GM23338 (cell line): Measurements from ENCODE around the gene PIR. TPM values are rescaled to one million over a fixed set of nuclear protein-coding genes. Genes with fewer than 3 reads are reported as not detected.

ENCODE experiments used
- ATAC-seq: fragments of 200-7000 bp; cut with Tn5 transposase; 3 replicates; pipeline ENCODE4 v1.9.1; 2020
- DNase-seq: peaks from one replicate; pipeline ENCODE4 v3.0.0-alpha.2; 2015; ENCODE audit warnings: low spot score
- H2AFZ ChIP-seq: fragments of 200-600 bp; sonication (generic); 2 replicates; pipeline ENCODE4 v1.8.0; 2016; ENCODE audit warnings: antibody characterized with exemption, mild to moderate bottlenecking, moderate library complexity
- H3F3A ChIP-seq: fragments of 200-600 bp; sonication (generic); replicated peaks from 2 replicates; pipeline ENCODE4 v1.8.0; 2017; ENCODE audit warnings: antibody characterized with exemption, mixed run types, low read depth
- H3K27ac ChIP-seq: fragments of 200-600 bp; sonication (generic); 2 replicates; pipeline ENCODE4 v1.6.1; 2016; ENCODE audit warnings: low read depth
- H3K27me3 ChIP-seq: fragments of 200-600 bp; sonication (generic); 2 replicates; pipeline ENCODE4 v1.8.0; 2016; ENCODE audit warnings: mild to moderate bottlenecking, mixed run types, moderate library complexity; ENCODE audit not compliant: insufficient read depth
- H3K36me3 ChIP-seq: fragments of 200-600 bp; sonication (generic); 2 replicates; pipeline ENCODE4 v1.8.0; 2016; ENCODE audit warnings: mild to moderate bottlenecking; ENCODE audit not compliant: insufficient read depth
- H3K4me1 ChIP-seq: fragments of 200-600 bp; sonication (generic); 2 replicates; pipeline ENCODE4 v1.8.0; 2016; ENCODE audit warnings: mild to moderate bottlenecking, moderate library complexity; ENCODE audit not compliant: insufficient read depth
- H3K4me2 ChIP-seq: fragments of 200-600 bp; sonication (generic); 2 replicates; pipeline ENCODE4 v1.7.1; 2017; ENCODE audit warnings: mixed run types
- H3K4me3 ChIP-seq: fragments of 200-600 bp; sonication (generic); 2 replicates; pipeline ENCODE4 v1.6.1; 2016; ENCODE audit warnings: mixed run types
- H3K79me2 ChIP-seq: fragments of 200-600 bp; sonication (generic); replicated peaks from 2 replicates; pipeline ENCODE4 v1.8.0; 2017; ENCODE audit warnings: mild to moderate bottlenecking; ENCODE audit not compliant: insufficient read depth
- H3K9me2 ChIP-seq: fragments of 200-600 bp; sonication (generic); 2 replicates; pipeline ENCODE4 v1.8.0; 2017; ENCODE audit not compliant: insufficient read depth
- H4K20me1 ChIP-seq: fragments of 200-600 bp; sonication (generic); replicated peaks from 2 replicates; pipeline ENCODE4 v1.8.0; 2017; ENCODE audit warnings: mild to moderate bottlenecking; ENCODE audit not compliant: insufficient read depth
- H3K27ac Mint-ChIP-seq: 2 replicates; pipeline ENCODE4 v1.8.0; 2020; ENCODE audit warnings: inconsistent platforms, mild to moderate bottlenecking, moderate library complexity, mixed read lengths
- H3K27me3 Mint-ChIP-seq: 3 replicates; pipeline ENCODE4 v1.8.0; 2022; ENCODE audit warnings: low read depth, mild to moderate bottlenecking, moderate library complexity, mixed read lengths, inconsistent platforms; ENCODE audit not compliant: insufficient read depth, poor library complexity
- H3K36me3 Mint-ChIP-seq: 3 replicates; pipeline ENCODE4 v1.8.0; 2021; ENCODE audit warnings: low read depth, mild to moderate bottlenecking, inconsistent platforms, moderate library complexity, mixed read lengths
- H3K4me1 Mint-ChIP-seq: 3 replicates; pipeline ENCODE4 v1.8.0; 2020; ENCODE audit warnings: mild to moderate bottlenecking, inconsistent platforms, mixed read lengths
- H3K4me3 Mint-ChIP-seq: 3 replicates; pipeline ENCODE4 v1.8.0; 2021; ENCODE audit warnings: moderate library complexity, mild to moderate bottlenecking, inconsistent platforms, mixed read lengths
- H3K9me3 Mint-ChIP-seq: 3 replicates; pipeline ENCODE4 v1.8.0; 2020; ENCODE audit warnings: moderate library complexity, mild to moderate bottlenecking, inconsistent platforms, mixed read lengths
- CREB1 ChIP-seq: fragments of 250-450 bp; sonication (Bioruptor Pico); IDR thresholded peaks from 2 replicates; pipeline ENCODE4 v1.5.0; 2020; ENCODE audit warnings: low read depth, mild to moderate bottlenecking, moderate library complexity
- EZH2 ChIP-seq: fragments of 200-600 bp; sonication (generic); IDR thresholded peaks from one replicate; pipeline ENCODE4 v1.8.0; 2017; ENCODE audit warnings: antibody characterized with exemption, mild to moderate bottlenecking, low read depth; ENCODE audit not compliant: unreplicated experiment
- EZH2phosphoT487 ChIP-seq: fragments of 200-600 bp; sonication (generic); IDR thresholded peaks from one replicate; pipeline ENCODE4 v1.8.1; 2018; ENCODE audit warnings: antibody characterized with exemption; ENCODE audit not compliant: unreplicated experiment
- POLR2AphosphoS5 ChIP-seq: IDR thresholded peaks from 2 replicates; pipeline ENCODE4 v1.6.1; 2016; ENCODE audit warnings: antibody characterized with exemption, low read depth
- STAT1 ChIP-seq: IDR thresholded peaks from one replicate; pipeline ENCODE4 v1.6.1; 2016; ENCODE audit warnings: antibody characterized with exemption; ENCODE audit not compliant: unreplicated experiment
- ZNF114 ChIP-seq: fragments of 250-450 bp; sonication (Bioruptor Pico); IDR thresholded peaks from 2 replicates; pipeline ENCODE4 v1.5.0; 2020; ENCODE audit warnings: mild to moderate bottlenecking, moderate library complexity
- polyA plus RNA-seq: library from polyadenylated mRNA; unstranded; fragments of >200 nt; fragmentation: Nextera tagmentation; extraction: Ambion mirVana; gene quantifications from 2 replicates; pipeline ENCODE4 v1.2.1, GENCODE V29; 2016
- total RNA-seq: library from RNA; depleted of rRNA; stranded (reverse); fragments of >200 nt; shearing (Covaris generic); gene quantifications from 2 replicates; pipeline ENCODE4 v1.2.3, GENCODE V29; 2014
- TF ChIP-seq, protein P1 (sequence below), 2 experiments: fragments of 200-600 bp in 1 of 2; sonication (generic) in 1 of 2; conservative IDR thresholded peaks; 2 replicates each; pipeline versions ENCODE4 v1.5.1 to v1.6.1; 2016 to 2017; ENCODE audit warnings: antibody characterized with exemption in 2 of 2, low read depth in 2 of 2, mild to moderate bottlenecking in 2 of 2, moderate library complexity in 1 of 2
- TF ChIP-seq, protein P2 (sequence below): IDR thresholded peaks from one replicate; pipeline ENCODE4 v1.6.1; 2018; ENCODE audit warnings: antibody characterized with exemption; ENCODE audit not compliant: unreplicated experiment
- TF ChIP-seq, protein P3 (sequence below): IDR thresholded peaks from 2 replicates; pipeline ENCODE4 v1.6.1; 2016; ENCODE audit warnings: antibody characterized with exemption
- TF ChIP-seq, protein P4 (sequence below): fragments of 250-450 bp; sonication (Bioruptor Pico); IDR thresholded peaks from 2 replicates; pipeline ENCODE4 v1.5.0; 2020; ENCODE audit warnings: mild to moderate bottlenecking, moderate library complexity

PIR gene
- total and polyA plus RNA-seq, 2 experiments from 2014 or later, result 13.1 to 25.2 TPM

- TF ChIP-seq, protein P1, sequence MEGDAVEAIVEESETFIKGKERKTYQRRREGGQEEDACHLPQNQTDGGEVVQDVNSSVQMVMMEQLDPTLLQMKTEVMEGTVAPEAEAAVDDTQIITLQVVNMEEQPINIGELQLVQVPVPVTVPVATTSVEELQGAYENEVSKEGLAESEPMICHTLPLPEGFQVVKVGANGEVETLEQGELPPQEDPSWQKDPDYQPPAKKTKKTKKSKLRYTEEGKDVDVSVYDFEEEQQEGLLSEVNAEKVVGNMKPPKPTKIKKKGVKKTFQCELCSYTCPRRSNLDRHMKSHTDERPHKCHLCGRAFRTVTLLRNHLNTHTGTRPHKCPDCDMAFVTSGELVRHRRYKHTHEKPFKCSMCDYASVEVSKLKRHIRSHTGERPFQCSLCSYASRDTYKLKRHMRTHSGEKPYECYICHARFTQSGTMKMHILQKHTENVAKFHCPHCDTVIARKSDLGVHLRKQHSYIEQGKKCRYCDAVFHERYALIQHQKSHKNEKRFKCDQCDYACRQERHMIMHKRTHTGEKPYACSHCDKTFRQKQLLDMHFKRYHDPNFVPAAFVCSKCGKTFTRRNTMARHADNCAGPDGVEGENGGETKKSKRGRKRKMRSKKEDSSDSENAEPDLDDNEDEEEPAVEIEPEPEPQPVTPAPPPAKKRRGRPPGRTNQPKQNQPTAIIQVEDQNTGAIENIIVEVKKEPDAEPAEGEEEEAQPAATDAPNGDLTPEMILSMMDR (conservative IDR thresholded peaks at IDR 0.05; ENCODE audit: low read depth in 2 of 2), result no peak
- TF ChIP-seq POLR2AphosphoS5 (no peak), EZH2phosphoT487 (no peak)
- TF ChIP-seq, protein P2, sequence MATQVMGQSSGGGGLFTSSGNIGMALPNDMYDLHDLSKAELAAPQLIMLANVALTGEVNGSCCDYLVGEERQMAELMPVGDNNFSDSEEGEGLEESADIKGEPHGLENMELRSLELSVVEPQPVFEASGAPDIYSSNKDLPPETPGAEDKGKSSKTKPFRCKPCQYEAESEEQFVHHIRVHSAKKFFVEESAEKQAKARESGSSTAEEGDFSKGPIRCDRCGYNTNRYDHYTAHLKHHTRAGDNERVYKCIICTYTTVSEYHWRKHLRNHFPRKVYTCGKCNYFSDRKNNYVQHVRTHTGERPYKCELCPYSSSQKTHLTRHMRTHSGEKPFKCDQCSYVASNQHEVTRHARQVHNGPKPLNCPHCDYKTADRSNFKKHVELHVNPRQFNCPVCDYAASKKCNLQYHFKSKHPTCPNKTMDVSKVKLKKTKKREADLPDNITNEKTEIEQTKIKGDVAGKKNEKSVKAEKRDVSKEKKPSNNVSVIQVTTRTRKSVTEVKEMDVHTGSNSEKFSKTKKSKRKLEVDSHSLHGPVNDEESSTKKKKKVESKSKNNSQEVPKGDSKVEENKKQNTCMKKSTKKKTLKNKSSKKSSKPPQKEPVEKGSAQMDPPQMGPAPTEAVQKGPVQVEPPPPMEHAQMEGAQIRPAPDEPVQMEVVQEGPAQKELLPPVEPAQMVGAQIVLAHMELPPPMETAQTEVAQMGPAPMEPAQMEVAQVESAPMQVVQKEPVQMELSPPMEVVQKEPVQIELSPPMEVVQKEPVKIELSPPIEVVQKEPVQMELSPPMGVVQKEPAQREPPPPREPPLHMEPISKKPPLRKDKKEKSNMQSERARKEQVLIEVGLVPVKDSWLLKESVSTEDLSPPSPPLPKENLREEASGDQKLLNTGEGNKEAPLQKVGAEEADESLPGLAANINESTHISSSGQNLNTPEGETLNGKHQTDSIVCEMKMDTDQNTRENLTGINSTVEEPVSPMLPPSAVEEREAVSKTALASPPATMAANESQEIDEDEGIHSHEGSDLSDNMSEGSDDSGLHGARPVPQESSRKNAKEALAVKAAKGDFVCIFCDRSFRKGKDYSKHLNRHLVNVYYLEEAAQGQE, result no peak
Observed at GRCh38 chrX:15524417-15524816, 31.3 kb upstream of the PIR start (continued).

DNA sequence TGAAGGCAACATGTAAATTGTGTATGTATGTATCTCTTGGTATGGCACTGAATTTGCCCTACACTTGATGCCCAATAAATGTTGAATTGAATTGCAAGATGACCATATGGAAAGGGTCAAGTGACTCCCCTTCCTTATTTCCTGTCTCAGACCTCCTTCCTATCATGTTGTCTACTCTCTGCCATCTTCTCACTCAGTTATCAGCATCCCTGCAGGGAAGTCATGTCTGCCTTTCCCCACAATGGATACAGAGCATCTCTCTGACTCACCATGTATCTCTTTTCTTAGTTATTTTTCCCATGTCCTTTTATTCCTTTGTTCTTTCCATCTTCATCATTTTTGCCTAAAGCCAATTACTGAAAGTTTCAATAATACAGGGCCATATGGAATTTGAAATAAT, 30.0 kb upstream of the PIR start:
- H3K9me3 Mint-ChIP-seq, result no peaks in the 10 kb centered on the region
- no peak overlapping the region for H3K27ac ChIP-seq
- no peak overlapping the region for H3K4me2 ChIP-seq
- no peak overlapping the region for H3K27ac Mint-ChIP-seq
- H3K79me2 ChIP-seq, result no peaks in the 10 kb centered on the region
- no peak overlapping the region for H3K4me3 ChIP-seq
- DNase-seq, result no peak
- H4K20me1 ChIP-seq, result no peaks in the 10 kb centered on the region
- H3K4me3 Mint-ChIP-seq, result no peak overlapping the region
- no peaks in the 10 kb centered on the region for H3K36me3 Mint-ChIP-seq
- no peak for ATAC-seq
- TF ChIP-seq EZH2, result no peak
- TF ChIP-seq, protein P3, sequence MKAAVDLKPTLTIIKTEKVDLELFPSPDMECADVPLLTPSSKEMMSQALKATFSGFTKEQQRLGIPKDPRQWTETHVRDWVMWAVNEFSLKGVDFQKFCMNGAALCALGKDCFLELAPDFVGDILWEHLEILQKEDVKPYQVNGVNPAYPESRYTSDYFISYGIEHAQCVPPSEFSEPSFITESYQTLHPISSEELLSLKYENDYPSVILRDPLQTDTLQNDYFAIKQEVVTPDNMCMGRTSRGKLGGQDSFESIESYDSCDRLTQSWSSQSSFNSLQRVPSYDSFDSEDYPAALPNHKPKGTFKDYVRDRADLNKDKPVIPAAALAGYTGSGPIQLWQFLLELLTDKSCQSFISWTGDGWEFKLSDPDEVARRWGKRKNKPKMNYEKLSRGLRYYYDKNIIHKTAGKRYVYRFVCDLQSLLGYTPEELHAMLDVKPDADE, result no peak
- TF ChIP-seq, protein P4, sequence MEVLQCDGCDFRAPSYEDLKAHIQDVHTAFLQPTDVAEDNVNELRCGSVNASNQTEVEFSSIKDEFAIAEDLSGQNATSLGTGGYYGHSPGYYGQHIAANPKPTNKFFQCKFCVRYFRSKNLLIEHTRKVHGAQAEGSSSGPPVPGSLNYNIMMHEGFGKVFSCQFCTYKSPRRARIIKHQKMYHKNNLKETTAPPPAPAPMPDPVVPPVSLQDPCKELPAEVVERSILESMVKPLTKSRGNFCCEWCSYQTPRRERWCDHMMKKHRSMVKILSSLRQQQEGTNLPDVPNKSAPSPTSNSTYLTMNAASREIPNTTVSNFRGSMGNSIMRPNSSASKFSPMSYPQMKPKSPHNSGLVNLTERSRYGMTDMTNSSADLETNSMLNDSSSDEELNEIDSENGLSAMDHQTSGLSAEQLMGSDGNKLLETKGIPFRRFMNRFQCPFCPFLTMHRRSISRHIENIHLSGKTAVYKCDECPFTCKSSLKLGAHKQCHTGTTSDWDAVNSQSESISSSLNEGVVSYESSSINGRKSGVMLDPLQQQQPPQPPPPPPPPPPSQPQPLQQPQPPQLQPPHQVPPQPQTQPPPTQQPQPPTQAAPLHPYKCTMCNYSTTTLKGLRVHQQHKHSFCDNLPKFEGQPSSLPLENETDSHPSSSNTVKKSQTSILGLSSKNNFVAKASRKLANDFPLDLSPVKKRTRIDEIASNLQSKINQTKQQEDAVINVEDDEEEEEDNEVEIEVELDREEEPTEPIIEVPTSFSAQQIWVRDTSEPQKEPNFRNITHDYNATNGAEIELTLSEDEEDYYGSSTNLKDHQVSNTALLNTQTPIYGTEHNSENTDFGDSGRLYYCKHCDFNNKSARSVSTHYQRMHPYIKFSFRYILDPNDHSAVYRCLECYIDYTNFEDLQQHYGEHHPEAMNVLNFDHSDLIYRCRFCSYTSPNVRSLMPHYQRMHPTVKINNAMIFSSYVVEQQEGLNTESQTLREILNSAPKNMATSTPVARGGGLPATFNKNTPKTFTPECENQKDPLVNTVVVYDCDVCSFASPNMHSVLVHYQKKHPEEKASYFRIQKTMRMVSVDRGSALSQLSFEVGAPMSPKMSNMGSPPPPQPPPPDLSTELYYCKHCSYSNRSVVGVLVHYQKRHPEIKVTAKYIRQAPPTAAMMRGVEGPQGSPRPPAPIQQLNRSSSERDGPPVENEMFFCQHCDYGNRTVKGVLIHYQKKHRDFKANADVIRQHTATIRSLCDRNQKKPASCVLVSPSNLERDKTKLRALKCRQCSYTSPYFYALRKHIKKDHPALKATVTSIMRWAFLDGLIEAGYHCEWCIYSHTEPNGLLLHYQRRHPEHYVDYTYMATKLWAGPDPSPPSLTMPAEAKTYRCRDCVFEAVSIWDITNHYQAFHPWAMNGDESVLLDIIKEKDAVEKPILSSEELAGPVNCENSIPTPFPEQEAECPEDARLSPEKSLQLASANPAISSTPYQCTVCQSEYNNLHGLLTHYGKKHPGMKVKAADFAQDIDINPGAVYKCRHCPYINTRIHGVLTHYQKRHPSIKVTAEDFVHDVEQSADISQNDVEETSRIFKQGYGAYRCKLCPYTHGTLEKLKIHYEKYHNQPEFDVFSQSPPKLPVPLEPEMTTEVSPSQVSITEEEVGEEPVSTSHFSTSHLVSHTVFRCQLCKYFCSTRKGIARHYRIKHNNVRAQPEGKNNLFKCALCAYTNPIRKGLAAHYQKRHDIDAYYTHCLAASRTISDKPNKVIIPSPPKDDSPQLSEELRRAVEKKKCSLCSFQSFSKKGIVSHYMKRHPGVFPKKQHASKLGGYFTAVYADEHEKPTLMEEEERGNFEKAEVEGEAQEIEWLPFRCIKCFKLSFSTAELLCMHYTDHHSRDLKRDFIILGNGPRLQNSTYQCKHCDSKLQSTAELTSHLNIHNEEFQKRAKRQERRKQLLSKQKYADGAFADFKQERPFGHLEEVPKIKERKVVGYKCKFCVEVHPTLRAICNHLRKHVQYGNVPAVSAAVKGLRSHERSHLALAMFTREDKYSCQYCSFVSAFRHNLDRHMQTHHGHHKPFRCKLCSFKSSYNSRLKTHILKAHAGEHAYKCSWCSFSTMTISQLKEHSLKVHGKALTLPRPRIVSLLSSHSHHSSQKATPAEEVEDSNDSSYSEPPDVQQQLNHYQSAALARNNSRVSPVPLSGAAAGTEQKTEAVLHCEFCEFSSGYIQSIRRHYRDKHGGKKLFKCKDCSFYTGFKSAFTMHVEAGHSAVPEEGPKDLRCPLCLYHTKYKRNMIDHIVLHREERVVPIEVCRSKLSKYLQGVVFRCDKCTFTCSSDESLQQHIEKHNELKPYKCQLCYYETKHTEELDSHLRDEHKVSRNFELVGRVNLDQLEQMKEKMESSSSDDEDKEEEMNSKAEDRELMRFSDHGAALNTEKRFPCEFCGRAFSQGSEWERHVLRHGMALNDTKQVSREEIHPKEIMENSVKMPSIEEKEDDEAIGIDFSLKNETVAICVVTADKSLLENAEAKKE (CRISPR knock-in tag), result no peak
- TF ChIP-seq, protein P1 (conservative IDR thresholded peaks at IDR 0.05; ENCODE audit: low read depth in 2 of 2), result no peak
- no peak for TF ChIP-seq ZNF114 (CRISPR knock-in tag)
- no peak for TF ChIP-seq STAT1
- no peak for TF ChIP-seq CREB1
- H3F3A ChIP-seq, result no peaks in the 10 kb centered on the region
- no peaks in the 10 kb centered on the region for H3K4me1 Mint-ChIP-seq
- H3K36me3 ChIP-seq, result no peaks in the 10 kb centered on the region
- no peak overlapping the region for H2AFZ ChIP-seq
- no peaks in the 10 kb centered on the region for H3K27me3 Mint-ChIP-seq
- no peaks in the 10 kb centered on the region for H3K4me1 ChIP-seq
- H3K27me3 ChIP-seq, result no peaks in the 10 kb centered on the region
- no peaks in the 10 kb centered on the region for H3K9me2 ChIP-seq
